LNCAP (cell line): ENCODE data around the gene LYRM4.

ENCODE experiments used
- TF ChIP-seq, protein P1 (sequence below): fragments of 450-650 bp; IDR thresholded peaks from 2 replicates; pipeline ENCODE4 v1.5.1; 2017; ENCODE audit warnings: mild to moderate bottlenecking

LYRM4 gene

DNA sequence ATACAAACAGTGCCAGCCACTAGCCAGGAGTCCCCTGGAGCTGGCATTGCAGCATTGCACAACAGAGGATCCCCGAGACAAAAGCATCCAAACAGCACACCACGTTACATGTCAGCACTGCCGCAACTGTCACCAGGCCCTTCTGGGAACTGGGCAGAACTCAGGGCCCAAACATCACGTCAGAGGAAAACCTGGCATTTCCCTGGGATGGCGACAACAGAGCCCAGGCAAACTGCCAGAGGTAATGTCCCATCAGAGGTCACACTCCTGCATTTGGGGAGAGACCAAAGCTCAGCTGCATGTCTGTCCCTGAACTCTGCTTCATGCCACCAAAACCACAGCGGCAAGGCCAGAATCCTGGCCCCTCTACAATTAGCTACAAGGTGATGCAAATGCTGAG lies 139.3 kb downstream of the LYRM4 start:
- TF ChIP-seq, protein P1, sequence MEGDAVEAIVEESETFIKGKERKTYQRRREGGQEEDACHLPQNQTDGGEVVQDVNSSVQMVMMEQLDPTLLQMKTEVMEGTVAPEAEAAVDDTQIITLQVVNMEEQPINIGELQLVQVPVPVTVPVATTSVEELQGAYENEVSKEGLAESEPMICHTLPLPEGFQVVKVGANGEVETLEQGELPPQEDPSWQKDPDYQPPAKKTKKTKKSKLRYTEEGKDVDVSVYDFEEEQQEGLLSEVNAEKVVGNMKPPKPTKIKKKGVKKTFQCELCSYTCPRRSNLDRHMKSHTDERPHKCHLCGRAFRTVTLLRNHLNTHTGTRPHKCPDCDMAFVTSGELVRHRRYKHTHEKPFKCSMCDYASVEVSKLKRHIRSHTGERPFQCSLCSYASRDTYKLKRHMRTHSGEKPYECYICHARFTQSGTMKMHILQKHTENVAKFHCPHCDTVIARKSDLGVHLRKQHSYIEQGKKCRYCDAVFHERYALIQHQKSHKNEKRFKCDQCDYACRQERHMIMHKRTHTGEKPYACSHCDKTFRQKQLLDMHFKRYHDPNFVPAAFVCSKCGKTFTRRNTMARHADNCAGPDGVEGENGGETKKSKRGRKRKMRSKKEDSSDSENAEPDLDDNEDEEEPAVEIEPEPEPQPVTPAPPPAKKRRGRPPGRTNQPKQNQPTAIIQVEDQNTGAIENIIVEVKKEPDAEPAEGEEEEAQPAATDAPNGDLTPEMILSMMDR = no peak

DNA sequence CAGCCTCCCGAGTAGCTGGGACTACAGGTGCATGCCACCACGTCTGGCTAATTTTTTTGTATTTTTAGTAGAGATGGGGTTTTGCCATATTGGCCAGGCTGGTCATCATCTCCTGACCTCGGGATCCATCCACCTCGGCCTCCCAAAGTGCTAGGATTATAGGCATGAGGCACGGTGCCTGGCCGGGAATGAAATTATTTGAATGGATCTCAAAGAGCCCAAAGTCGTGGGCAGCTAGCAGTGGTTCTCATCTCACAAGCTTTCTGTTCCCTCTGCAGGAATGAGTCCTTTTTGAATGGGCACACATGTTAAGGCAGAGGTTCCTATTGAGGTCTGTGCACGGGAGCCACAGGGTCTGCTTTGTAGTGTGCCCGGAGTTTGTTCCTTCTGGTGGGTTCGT lies 140.7 kb downstream of the LYRM4 start:
- TF ChIP-seq, protein P1 = no peak

DNA sequence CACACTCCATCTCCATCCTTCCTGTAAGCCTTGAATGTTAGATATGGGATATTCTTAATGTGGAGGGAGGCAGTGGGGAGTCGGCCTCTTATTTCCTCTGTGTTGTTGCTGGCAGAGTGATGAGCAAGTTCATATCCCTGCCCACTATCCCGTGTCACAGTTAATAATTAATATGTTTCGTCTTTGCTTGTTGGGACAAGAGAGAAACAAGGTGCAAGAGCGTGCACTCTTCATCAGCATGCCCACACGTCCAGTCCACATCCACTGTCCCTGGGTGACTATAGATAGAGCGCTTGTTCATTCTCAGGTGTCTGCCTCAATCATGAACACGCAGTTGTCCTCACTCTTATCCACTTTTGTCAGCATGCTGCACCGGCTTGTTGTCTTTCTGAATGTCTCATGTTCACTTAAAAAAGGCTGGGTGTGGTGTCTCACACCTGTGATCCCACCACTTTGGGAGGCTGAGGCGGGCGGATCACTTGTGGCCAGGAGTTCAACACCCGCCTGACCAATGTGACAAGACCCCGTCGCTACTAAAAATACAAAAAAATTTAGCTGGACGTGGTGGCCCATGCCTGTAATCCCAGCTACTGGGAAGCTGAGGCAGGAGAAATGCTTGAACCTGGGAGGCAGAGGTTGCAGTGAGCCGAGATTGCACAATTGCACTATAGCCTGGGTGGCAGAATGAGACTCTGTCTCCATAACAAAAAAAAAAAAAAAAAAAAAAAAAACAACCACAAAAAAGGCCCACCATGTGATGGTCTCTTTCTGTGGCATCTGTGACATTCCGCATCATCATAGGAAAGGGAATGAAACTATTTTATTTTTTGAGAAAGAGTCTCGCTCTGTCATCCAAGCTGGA lies 141.4 kb downstream of the LYRM4 start:
- TF ChIP-seq, protein P1 = no peak

DNA sequence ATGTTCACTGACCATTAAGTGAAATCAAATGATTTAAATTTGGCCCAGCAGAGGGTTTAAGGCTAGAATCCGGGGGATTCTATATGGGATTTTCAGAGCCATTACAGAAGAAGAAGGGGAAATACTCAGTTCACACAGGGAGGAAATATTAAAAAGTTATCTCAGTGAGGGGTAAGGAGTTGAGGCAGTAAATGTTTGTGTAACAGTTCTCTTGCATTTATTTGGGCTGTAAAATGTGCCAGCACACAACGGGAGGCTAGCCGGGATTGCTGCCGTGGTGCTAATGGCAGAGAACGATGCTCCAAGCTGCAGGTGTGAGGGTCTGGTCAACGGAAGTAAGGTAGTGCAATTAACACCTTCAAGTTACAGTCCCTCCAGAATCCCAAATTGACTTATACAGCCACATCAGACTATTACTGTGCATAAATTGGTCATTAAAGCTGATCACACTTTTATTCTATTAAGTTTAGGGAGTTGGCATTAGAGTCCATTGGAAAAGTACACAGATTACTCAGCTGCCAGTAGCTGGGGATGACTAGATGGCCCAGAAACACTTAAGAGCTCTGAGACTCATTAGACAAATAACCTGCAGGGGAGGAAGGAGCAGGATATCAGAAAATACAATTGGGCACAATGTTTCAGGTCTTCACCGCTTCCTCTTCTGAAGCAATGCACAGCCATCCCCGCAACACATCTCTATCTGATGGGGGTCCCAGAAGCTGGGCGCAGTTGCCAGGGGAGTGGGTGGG lies 144.3 kb downstream of the LYRM4 start:
- TF ChIP-seq, protein P1 = no peak

DNA sequence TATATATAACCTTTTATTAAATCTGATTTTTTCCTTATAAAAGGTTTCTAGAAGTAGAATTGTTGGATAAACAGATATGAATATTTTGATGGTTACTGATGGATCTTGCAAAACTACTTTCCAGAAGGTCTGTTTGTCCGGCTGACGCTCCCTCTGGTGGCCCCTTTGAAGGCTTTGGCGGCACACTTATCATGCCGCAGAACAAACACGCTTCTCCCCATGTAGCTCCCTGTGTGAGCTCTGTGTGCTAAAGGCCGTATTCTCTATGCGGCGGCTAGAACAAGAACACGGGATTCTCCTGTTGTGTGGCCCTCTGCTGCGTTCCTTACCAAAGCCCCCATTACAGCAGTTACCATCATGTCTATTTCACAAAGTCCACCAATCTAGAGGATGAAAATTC lies 145.6 kb downstream of the LYRM4 start:
- TF ChIP-seq, protein P1 = no peak

DNA sequence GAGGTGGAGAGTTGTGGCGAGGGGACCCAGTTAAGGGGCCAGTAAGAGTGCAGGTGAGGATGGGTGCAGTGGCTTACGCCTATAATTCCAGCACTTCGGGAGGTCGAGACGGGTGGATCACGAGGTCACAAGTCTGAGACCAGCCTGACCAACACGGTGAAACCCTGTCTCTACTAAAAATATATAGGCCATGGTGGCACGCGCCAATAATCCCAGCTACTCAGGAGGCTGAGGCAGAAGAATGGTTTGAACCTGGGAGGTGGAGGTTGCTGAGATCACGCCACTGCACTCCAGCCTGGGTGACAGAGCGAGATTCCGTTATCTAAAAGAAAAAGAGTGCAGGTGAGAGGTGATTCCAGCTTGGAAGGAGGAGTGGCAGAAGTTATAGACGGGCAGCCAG lies 147.7 kb downstream of the LYRM4 start:
- TF ChIP-seq, protein P1 = no peak

DNA sequence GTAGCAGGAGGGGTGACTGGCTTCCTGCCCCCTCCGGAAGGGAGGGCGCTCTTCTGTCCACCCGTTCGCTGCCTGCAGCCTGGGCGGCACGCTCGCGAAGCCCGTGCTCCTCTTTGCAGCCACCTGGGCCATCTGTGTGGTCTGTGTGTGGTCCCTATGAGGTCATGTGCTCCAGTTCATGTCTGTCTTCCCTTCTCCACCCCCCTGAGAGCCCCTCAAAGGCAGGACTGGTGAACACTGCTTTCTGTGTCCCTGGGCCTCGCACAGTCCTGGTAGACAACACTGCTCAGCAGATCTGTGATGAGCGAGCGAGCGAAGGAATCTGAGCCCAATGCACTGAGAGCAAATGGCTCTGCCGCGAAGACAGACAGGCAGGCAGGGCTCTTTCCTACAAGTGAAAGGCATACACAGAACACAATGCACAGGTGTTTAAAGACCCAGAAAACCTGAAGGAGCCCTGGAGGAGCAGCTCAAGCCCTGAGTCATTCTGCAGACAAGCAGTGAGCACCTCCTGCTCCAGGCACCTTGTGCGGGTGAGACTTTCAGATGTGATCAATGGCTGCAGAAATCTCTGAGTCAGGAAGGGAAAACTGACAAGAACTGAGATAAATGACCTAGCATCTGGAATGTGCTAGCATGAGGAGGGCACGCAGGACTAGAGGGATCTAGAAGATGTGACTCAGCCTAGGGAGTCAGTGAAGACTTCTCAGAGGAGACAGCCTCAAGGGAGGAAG lies 148.5 kb downstream of the LYRM4 start:
- TF ChIP-seq, protein P1 = no peak
